WTC11 (cell line): ENCODE results near the gene PHACTR3. TPM values are rescaled to one million over a fixed set of nuclear protein-coding genes. Genes with fewer than 3 reads are reported as not detected.

Experiments
- ATAC-seq: fragments of 200-7000 bp; cut with Tn5 transposase; 2 replicates; pipeline ENCODE4 v1.10.0; 2021; ENCODE audit warnings: mild to moderate bottlenecking, moderate library complexity
- CTCF ChIA-PET: fragments of 300-600 bp; sonication (Branson Sonifier 250); formaldehyde crosslinking; loops from one replicate; lab custom pipeline; 2021; ENCODE audit warnings: antibody characterized with exemption; lab: Charles Lee
- POLR2A ChIA-PET: fragments of 350-600 bp; sonication (Branson Sonifier 250); formaldehyde crosslinking; loops from one replicate; lab custom pipeline; 2021; ENCODE audit warnings: antibody characterized with exemption; lab: Charles Lee
- DNase-seq: peaks from one replicate; pipeline ENCODE4 v3.0.0; 2021; ENCODE audit warnings: low spot score
- H3K27ac Mint-ChIP-seq: 2 replicates; pipeline ENCODE4 v1.8.0; 2021; ENCODE audit warnings: mixed read lengths
- H3K27me3 Mint-ChIP-seq: 2 replicates; pipeline ENCODE4 v1.8.0; 2021; ENCODE audit warnings: low read depth, mild to moderate bottlenecking, moderate library complexity, mixed read lengths
- H3K36me3 Mint-ChIP-seq: 2 replicates; pipeline ENCODE4 v1.8.0; 2021; ENCODE audit warnings: mixed read lengths
- H3K4me1 Mint-ChIP-seq: 2 replicates; pipeline ENCODE4 v1.8.0; 2022; ENCODE audit warnings: mixed read lengths
- H3K4me3 Mint-ChIP-seq: 2 replicates; pipeline ENCODE4 v1.8.0; 2021; ENCODE audit warnings: mild to moderate bottlenecking, moderate library complexity, mixed read lengths
- H3K9me3 Mint-ChIP-seq: 2 replicates; pipeline ENCODE4 v1.8.0; 2021; ENCODE audit warnings: mixed read lengths
- ARID4B ChIP-seq: sonication (generic); formaldehyde crosslinking; IDR thresholded peaks from 2 replicates; pipeline ENCODE4 v1.8.0; 2023; ENCODE audit warnings: missing genetic modification reagents, mild to moderate bottlenecking, borderline replicate concordance
- ETV6 ChIP-seq: sonication (generic); formaldehyde crosslinking; IDR thresholded peaks from 2 replicates; pipeline ENCODE4 v1.8.1; 2022; ENCODE audit warnings: mild to moderate bottlenecking, missing genetic modification reagents
- FOXK1 ChIP-seq: sonication (generic); formaldehyde crosslinking; IDR thresholded peaks from 2 replicates; pipeline ENCODE4 v1.8.0; 2022; ENCODE audit warnings: mild to moderate bottlenecking, moderate library complexity, missing genetic modification reagents
- FOXP4 ChIP-seq: sonication (generic); formaldehyde crosslinking; IDR thresholded peaks from 2 replicates; pipeline ENCODE4 v1.8.0; 2022; ENCODE audit warnings: mild to moderate bottlenecking, missing genetic modification reagents
- GTF2I ChIP-seq: fragments of 250-450 bp; sonication (Bioruptor Pico); conservative IDR thresholded peaks from 2 replicates; pipeline ENCODE4 v1.4.0; 2021; ENCODE audit warnings: mild to moderate bottlenecking
- JUN ChIP-seq: sonication (generic); formaldehyde crosslinking; IDR thresholded peaks from 2 replicates; pipeline ENCODE4 v1.8.0; 2023; ENCODE audit warnings: mild to moderate bottlenecking, missing genetic modification reagents
- NFE2L1 ChIP-seq: sonication (generic); formaldehyde crosslinking; IDR thresholded peaks from 2 replicates; pipeline ENCODE4 v1.8.1; 2023; ENCODE audit warnings: missing genetic modification reagents
- USF2 ChIP-seq: sonication (generic); formaldehyde crosslinking; IDR thresholded peaks from 2 replicates; pipeline ENCODE4 v1.8.1; 2023; ENCODE audit warnings: mild to moderate bottlenecking, missing genetic modification reagents, moderate library complexity
- ZBTB43 ChIP-seq: sonication (generic); formaldehyde crosslinking; IDR thresholded peaks from 2 replicates; pipeline ENCODE4 v1.8.1; 2023; ENCODE audit warnings: mild to moderate bottlenecking, missing genetic modification reagents
- ZNF138 ChIP-seq: sonication (generic); formaldehyde crosslinking; conservative IDR thresholded peaks from 2 replicates; pipeline ENCODE4 v1.8.1; 2022; ENCODE audit warnings: mild to moderate bottlenecking, moderate library complexity, missing genetic modification reagents
- ZNF671 ChIP-seq: fragments of 250-450 bp; sonication (Bioruptor Pico); IDR thresholded peaks from 2 replicates; pipeline ENCODE4 v1.8.0; 2021; ENCODE audit warnings: mild to moderate bottlenecking
- total RNA-seq: library from RNA; stranded (reverse); gene quantifications from 3 replicates; pipeline ENCODE4 v1.2.3, GENCODE V29; 2021
- TF ChIP-seq, protein P1 (sequence below): sonication (generic); formaldehyde crosslinking; IDR thresholded peaks from 2 replicates; pipeline ENCODE4 v1.8.1; 2022; ENCODE audit warnings: low read depth, mild to moderate bottlenecking, moderate library complexity, missing genetic modification reagents, borderline replicate concordance
- TF ChIP-seq, protein P2 (sequence below): sonication (generic); formaldehyde crosslinking; IDR thresholded peaks from 2 replicates; pipeline ENCODE4 v1.8.0; 2022; ENCODE audit warnings: missing genetic modification reagents

PHACTR3 gene
- total RNA-seq, 1 experiment from 2014 or later = 0.28 TPM

DNA sequence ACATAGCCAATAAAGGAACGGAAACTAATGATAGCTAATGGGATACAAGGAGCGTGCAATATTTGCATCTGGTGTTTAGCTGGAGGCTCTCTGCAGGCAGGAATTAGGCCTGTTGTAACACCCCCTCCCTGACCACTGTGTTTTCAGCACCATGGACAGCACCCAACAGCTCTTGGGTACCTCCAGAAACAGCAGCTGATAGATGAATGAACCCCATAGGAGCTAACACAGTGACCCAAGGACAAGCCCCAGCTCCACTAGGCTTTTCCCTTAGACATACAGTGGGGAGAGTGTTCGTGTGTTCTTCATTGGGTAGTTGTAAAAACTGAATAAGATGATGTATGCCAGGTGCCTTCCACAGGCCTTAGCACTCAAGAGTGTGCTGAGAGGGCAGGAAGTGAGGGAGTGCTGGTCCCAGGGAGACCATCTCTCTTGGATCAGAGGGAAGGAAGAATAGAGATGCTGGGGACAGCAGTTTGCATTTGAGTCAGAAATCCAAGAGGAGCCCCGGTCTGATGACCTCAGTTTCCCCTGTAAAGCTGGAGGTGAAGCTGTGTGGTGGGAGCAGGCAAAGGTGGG, 161.3 kb downstream of the PHACTR3 start:
- POLR2A ChIA-PET = no interaction called here
- DNase-seq (peak; percentile 59), ATAC-seq (peak; percentile 65)
- TF ChIP-seq ARID4B (CRISPR knock-in tag) (0 out of 2 replicates have a peak, but pooled peaks have one; percentile 49), ETV6 (CRISPR knock-in tag) (peak; percentile 28; the same call in 1 of the 2 replicates), NFE2L1 (CRISPR knock-in tag) (peak; percentile 48; the same call in 1 of the 2 replicates), ZBTB43 (peak; percentile 27; the same call in 1 of the 2 replicates), ZNF138 (CRISPR knock-in tag) (no peak), FOXK1 (CRISPR knock-in tag) (peak; percentile 54; the same call in 1 of the 2 replicates), FOXP4 (CRISPR knock-in tag) (0 out of 2 replicates have a peak, but pooled peaks have one; percentile 40), JUN (CRISPR knock-in tag) (peak; percentile 72; the same call in 1 of the 2 replicates), GTF2I (CRISPR knock-in tag) (no peak)
- TF ChIP-seq, protein P1, sequence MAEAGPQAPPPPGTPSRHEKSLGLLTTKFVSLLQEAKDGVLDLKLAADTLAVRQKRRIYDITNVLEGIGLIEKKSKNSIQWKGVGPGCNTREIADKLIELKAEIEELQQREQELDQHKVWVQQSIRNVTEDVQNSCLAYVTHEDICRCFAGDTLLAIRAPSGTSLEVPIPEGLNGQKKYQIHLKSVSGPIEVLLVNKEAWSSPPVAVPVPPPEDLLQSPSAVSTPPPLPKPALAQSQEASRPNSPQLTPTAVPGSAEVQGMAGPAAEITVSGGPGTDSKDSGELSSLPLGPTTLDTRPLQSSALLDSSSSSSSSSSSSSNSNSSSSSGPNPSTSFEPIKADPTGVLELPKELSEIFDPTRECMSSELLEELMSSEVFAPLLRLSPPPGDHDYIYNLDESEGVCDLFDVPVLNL (CRISPR knock-in tag) = no peak
- H3K27ac Mint-ChIP-seq = no peak overlapping the region
- peaks cover 31% of the 10 kb centered on the region for H3K9me3 Mint-ChIP-seq
- H3K4me1 Mint-ChIP-seq = no peaks in the 10 kb centered on the region
- no peak overlapping the region for H3K4me3 Mint-ChIP-seq
- CTCF ChIA-PET = interaction anchor here (1.0 kb wide), 2 partner anchors 18 to 168 kb away, joined by 3 read pairs; partner anchors contain the start of gene SYCP2
- H3K36me3 Mint-ChIP-seq = peaks cover 2% of the 10 kb centered on the region; the same call in 1 of the 2 replicates
- H3K27me3 Mint-ChIP-seq = peaks cover 53% of the 10 kb centered on the region

- H3K27me3 Mint-ChIP-seq = peaks cover 45% of the 10 kb centered on the region
These were observed 163.3 kb downstream of the PHACTR3 start for GRCh38 chr20:59767656-59768055.

More at GRCh38 chr20:59767656-59768055, 163.3 kb downstream of the PHACTR3 start:
- Mint-ChIP-seq H3K4me3 (no peak overlapping the region), H3K4me1 (0 out of 2 replicates have a peak, but pooled peaks cover 2% of the 10 kb centered on the region), H3K27ac (no peak overlapping the region), H3K36me3 (peaks cover 2% of the 10 kb centered on the region; the same call in 1 of the 2 replicates), H3K9me3 (peaks cover 31% of the 10 kb centered on the region)
- POLR2A ChIA-PET = no interaction called here
- ATAC-seq (no peak), DNase-seq (no peak)
- TF ChIP-seq USF2 (CRISPR knock-in tag) (no peak), ZNF671 (CRISPR knock-in tag) (no peak)
- TF ChIP-seq, protein P2, sequence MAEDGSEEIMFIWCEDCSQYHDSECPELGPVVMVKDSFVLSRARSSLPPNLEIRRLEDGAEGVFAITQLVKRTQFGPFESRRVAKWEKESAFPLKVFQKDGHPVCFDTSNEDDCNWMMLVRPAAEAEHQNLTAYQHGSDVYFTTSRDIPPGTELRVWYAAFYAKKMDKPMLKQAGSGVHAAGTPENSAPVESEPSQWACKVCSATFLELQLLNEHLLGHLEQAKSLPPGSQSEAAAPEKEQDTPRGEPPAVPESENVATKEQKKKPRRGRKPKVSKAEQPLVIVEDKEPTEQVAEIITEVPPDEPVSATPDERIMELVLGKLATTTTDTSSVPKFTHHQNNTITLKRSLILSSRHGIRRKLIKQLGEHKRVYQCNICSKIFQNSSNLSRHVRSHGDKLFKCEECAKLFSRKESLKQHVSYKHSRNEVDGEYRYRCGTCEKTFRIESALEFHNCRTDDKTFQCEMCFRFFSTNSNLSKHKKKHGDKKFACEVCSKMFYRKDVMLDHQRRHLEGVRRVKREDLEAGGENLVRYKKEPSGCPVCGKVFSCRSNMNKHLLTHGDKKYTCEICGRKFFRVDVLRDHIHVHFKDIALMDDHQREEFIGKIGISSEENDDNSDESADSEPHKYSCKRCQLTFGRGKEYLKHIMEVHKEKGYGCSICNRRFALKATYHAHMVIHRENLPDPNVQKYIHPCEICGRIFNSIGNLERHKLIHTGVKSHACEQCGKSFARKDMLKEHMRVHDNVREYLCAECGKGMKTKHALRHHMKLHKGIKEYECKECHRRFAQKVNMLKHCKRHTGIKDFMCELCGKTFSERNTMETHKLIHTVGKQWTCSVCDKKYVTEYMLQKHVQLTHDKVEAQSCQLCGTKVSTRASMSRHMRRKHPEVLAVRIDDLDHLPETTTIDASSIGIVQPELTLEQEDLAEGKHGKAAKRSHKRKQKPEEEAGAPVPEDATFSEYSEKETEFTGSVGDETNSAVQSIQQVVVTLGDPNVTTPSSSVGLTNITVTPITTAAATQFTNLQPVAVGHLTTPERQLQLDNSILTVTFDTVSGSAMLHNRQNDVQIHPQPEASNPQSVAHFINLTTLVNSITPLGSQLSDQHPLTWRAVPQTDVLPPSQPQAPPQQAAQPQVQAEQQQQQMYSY (CRISPR knock-in tag) = 0 out of 2 replicates have a peak, but pooled peaks have one; percentile 24
- CTCF ChIA-PET = no interaction called here
